Panc1 (cell line): Measurements from ENCODE around the gene BDP1. TPM values are rescaled to one million over a fixed set of nuclear protein-coding genes. Genes with fewer than 3 reads are reported as not detected.

Source experiments
- ATAC-seq: fragments of 200-7000 bp; cut with Tn5 transposase; 2 replicates; pipeline ENCODE4 v1.9.1; 2020; ENCODE audit warnings: mild to moderate bottlenecking, moderate library complexity
- BruUV-seq: library from RNA; stranded (reverse); fragments of 400-500 nt; replicated peaks from 2 replicates; lab custom pipeline; 2021; lab: Mats Ljungman, UMichigan
- CTCF ChIA-PET: fragments of 300-600 bp; sonication (Branson Sonifier 250); formaldehyde crosslinking; loops from one replicate; lab custom pipeline; 2022; ENCODE audit warnings: antibody characterized with exemption; lab: Charles Lee
- POLR2A ChIA-PET: fragments of 300-600 bp; sonication (Branson Sonifier 250); formaldehyde crosslinking; loops from one replicate; lab custom pipeline; 2022; ENCODE audit warnings: antibody characterized with exemption; lab: Charles Lee
- DNase-seq: peaks from one replicate; pipeline ENCODE4 v3.0.0-alpha.2; 2010; ENCODE audit warnings: low read depth, low spot score
- H3K27ac ChIP-seq: 2 replicates; pipeline ENCODE4 v1.5.1; 2011; ENCODE audit warnings: mild to moderate bottlenecking, low read length, inconsistent platforms
- H3K27me3 ChIP-seq: fragments of 200-500 bp; sonication (Bioruptor generic); 2 replicates; pipeline ENCODE4 v1.6.0; 2014; ENCODE audit warnings: low read length, inconsistent platforms; ENCODE audit not compliant: control insufficient read depth, insufficient read depth
- H3K36me3 ChIP-seq: fragments of 200-500 bp; sonication (Bioruptor generic); 2 replicates; pipeline ENCODE4 v1.5.1; 2014; ENCODE audit warnings: inconsistent platforms, mild to moderate bottlenecking, low read length, moderate library complexity; ENCODE audit not compliant: control insufficient read depth, insufficient read depth
- H3K4me1 ChIP-seq: 2 replicates; pipeline ENCODE4 v1.5.1; 2011; ENCODE audit warnings: inconsistent platforms, mild to moderate bottlenecking, low read length, moderate library complexity; ENCODE audit not compliant: control insufficient read depth, insufficient read depth
- H3K4me3 ChIP-seq, 2 experiments: 2 replicates each; pipeline ENCODE4 v1.5.1; 2011 to 2012; ENCODE audit warnings: low read depth in 2 of 2, low read length in 2 of 2, mild to moderate bottlenecking in 2 of 2, inconsistent platforms in 1 of 2, moderate library complexity in 1 of 2
- H3K9me3 ChIP-seq: fragments of 200-500 bp; sonication (Bioruptor generic); 2 replicates; pipeline ENCODE4 v1.5.1; 2014; ENCODE audit warnings: low read depth, mild to moderate bottlenecking, inconsistent platforms, low read length, moderate library complexity; ENCODE audit not compliant: control insufficient read depth, insufficient read depth
- POLR2AphosphoS5 ChIP-seq: IDR thresholded peaks from 2 replicates; pipeline ENCODE4 v1.6.1; 2012; ENCODE audit warnings: mild to moderate bottlenecking, low read depth, low read length, moderate library complexity
- SIN3A ChIP-seq: IDR thresholded peaks from 2 replicates; pipeline ENCODE4 v1.6.1; 2012; ENCODE audit warnings: low read depth, mild to moderate bottlenecking, low read length, moderate library complexity, borderline replicate concordance; ENCODE audit not compliant: insufficient read depth
- TCF7L2 ChIP-seq: IDR thresholded peaks from 2 replicates; pipeline ENCODE4 v1.6.1; 2011; ENCODE audit warnings: mild to moderate bottlenecking, low read depth, low read length, inconsistent platforms
- in situ Hi-C: cut with HindIII; loops from 2 replicates; pipeline ENCODE4 v1.10.0; 2016; ENCODE audit warnings: low sequenced_read_pairs, low pct_unique_long_range_greater_than_20kb
- intact Hi-C: fragments of 100-400 bp; cut with micrococcal nuclease; formaldehyde crosslinking; loops from one replicate; pipeline ENCODE4 v1.10.0; 2022; ENCODE audit not compliant: unreplicated experiment
- total RNA-seq: library from RNA; stranded (reverse); gene quantifications from one replicate; pipeline ENCODE4 v1.2.1, GENCODE V29; 2021; ENCODE audit not compliant: unreplicated experiment
- TF ChIP-seq, protein P1 (sequence below), 2 experiments: IDR thresholded peaks; 2 replicates each; pipeline ENCODE4 v1.6.1; 2011 to 2012; ENCODE audit warnings: low read depth in 2 of 2, control low read depth in 1 of 2, low read length in 1 of 2, mild to moderate bottlenecking in 1 of 2, moderate library complexity in 1 of 2; ENCODE audit not compliant: insufficient read depth in 1 of 2
- TF ChIP-seq, protein P2 (sequence below): fragments of 450-650 bp; IDR thresholded peaks from 2 replicates; pipeline ENCODE4 v1.5.1; 2017; ENCODE audit warnings: mild to moderate bottlenecking

Gene BDP1
- total RNA-seq, 1 experiment from 2014 or later = 30.7 TPM

DNA sequence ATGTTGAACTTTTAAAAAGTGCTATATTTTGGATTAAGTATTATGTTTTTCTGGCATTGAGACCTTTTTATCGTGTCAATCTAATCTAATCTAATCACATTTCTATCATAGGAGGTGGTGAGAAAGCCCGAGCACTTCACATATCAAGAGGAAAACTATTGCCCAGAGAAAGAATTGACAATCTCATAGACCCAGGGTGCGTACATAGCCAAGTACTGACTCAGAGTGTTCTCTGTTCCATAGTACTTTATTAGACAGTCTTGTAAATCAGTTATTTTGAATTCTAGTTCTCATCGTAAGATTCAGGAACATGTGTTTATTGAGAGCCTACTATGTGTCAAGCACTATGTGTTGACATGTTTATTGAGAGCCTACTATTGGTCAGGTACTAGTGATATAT lies 140.7 kb downstream of the BDP1 start:
- POLR2A ChIA-PET = no interaction called here
- no TSS peak for BruUV-seq
- H3K9me3 ChIP-seq = no peaks in the 10 kb centered on the region
- intact Hi-C loops (no loop called here), in situ Hi-C loops (no loop called here)
- CTCF ChIA-PET = no interaction called here
- H3K36me3 ChIP-seq = 0 out of 2 replicates have a peak, but pooled peaks cover 3% of the 10 kb centered on the region
- TF ChIP-seq SIN3A (no peak), TCF7L2 (no peak), POLR2AphosphoS5 (no peak)
- TF ChIP-seq, protein P1, sequence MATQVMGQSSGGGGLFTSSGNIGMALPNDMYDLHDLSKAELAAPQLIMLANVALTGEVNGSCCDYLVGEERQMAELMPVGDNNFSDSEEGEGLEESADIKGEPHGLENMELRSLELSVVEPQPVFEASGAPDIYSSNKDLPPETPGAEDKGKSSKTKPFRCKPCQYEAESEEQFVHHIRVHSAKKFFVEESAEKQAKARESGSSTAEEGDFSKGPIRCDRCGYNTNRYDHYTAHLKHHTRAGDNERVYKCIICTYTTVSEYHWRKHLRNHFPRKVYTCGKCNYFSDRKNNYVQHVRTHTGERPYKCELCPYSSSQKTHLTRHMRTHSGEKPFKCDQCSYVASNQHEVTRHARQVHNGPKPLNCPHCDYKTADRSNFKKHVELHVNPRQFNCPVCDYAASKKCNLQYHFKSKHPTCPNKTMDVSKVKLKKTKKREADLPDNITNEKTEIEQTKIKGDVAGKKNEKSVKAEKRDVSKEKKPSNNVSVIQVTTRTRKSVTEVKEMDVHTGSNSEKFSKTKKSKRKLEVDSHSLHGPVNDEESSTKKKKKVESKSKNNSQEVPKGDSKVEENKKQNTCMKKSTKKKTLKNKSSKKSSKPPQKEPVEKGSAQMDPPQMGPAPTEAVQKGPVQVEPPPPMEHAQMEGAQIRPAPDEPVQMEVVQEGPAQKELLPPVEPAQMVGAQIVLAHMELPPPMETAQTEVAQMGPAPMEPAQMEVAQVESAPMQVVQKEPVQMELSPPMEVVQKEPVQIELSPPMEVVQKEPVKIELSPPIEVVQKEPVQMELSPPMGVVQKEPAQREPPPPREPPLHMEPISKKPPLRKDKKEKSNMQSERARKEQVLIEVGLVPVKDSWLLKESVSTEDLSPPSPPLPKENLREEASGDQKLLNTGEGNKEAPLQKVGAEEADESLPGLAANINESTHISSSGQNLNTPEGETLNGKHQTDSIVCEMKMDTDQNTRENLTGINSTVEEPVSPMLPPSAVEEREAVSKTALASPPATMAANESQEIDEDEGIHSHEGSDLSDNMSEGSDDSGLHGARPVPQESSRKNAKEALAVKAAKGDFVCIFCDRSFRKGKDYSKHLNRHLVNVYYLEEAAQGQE (IDR thresholded peaks at IDR 0.05; ENCODE audit: insufficient read depth in 1 of 2, low read depth in 2 of 2, low read length in 1 of 2) = no peak
- TF ChIP-seq, protein P2, sequence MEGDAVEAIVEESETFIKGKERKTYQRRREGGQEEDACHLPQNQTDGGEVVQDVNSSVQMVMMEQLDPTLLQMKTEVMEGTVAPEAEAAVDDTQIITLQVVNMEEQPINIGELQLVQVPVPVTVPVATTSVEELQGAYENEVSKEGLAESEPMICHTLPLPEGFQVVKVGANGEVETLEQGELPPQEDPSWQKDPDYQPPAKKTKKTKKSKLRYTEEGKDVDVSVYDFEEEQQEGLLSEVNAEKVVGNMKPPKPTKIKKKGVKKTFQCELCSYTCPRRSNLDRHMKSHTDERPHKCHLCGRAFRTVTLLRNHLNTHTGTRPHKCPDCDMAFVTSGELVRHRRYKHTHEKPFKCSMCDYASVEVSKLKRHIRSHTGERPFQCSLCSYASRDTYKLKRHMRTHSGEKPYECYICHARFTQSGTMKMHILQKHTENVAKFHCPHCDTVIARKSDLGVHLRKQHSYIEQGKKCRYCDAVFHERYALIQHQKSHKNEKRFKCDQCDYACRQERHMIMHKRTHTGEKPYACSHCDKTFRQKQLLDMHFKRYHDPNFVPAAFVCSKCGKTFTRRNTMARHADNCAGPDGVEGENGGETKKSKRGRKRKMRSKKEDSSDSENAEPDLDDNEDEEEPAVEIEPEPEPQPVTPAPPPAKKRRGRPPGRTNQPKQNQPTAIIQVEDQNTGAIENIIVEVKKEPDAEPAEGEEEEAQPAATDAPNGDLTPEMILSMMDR = no peak
- DNase-seq (no peak), ATAC-seq (no peak)
- no peak overlapping the region for H3K4me3 ChIP-seq
- no peaks in the 10 kb centered on the region for H3K27me3 ChIP-seq
- H3K27ac ChIP-seq = no peak overlapping the region
- H3K4me1 ChIP-seq = peaks cover 10% of the 10 kb centered on the region

- intact Hi-C loops = no loop called here
- TF ChIP-seq SIN3A (no peak), TCF7L2 (no peak), POLR2AphosphoS5 (no peak)
- TF ChIP-seq, protein P2 = no peak
- TF ChIP-seq, protein P1 (IDR thresholded peaks at IDR 0.05; ENCODE audit: insufficient read depth in 1 of 2, low read depth in 2 of 2, low read length in 1 of 2) = no peak
- no TSS peak for BruUV-seq
- Histone ChIP-seq H3K4me1 (peaks cover 18% of the 10 kb centered on the region), H3K4me3 (no peak overlapping the region), H3K27ac (no peak overlapping the region), H3K9me3 (no peaks in the 10 kb centered on the region), H3K36me3 (0 out of 2 replicates have a peak, but pooled peaks cover 5% of the 10 kb centered on the region), H3K27me3 (no peaks in the 10 kb centered on the region)
- ChIA-PET POLR2A (no interaction called here), CTCF (no interaction called here)
- no peak for DNase-seq
- no peak for ATAC-seq
- in situ Hi-C loops = no loop called here
Measured at GRCh38 chr5:71597001-71597400, 141.6 kb downstream of the BDP1 start.
